Measurements from ENCODE around the gene CHPF2. TPM values are rescaled to one million over a fixed set of nuclear protein-coding genes. Genes with fewer than 3 reads are reported as not detected.

CHPF2 gene
- total RNA-seq, 1 donor from 2014 or later: 84.7 TPM

DNA sequence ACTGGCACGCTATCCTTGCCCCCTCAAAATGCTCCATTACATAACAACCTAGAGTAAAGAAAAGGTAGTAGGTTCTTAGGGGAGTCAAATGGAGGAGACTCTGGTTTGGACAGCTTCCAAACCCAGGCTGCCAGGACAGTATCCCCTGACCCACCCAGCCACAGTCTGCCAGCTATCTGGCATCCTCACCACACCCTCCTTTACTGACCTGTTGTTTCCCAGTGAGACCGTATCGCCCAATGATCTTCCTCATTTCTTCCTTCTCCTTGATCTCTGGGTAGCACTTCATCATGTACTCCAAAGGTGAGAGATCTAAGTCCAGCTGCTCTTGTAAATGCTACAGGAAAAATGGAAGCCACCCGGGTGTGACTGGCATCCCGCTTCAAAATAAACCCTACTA is 16.9 kb upstream of the CHPF2 start:
- Mint-ChIP-seq H3K27me3 (ENCODE audit: low read depth, unreplicated experiment) (no peaks in the 10 kb centered on the region), H3K36me3 (ENCODE audit: low read depth, unreplicated experiment) (peaks cover 32% of the 10 kb centered on the region), H3K4me3 (ENCODE audit: unreplicated experiment) (no peak overlapping the region), H3K4me1 (ENCODE audit: low read depth, unreplicated experiment) (no peaks in the 10 kb centered on the region), H3K9me3 (ENCODE audit: unreplicated experiment) (peaks cover 2% of the 10 kb centered on the region), H3K27ac (ENCODE audit: unreplicated experiment) (no peak overlapping the region)
- H3K36me3 ChIP-seq (ENCODE audit: insufficient read depth, low read length): peaks cover 52% of the 10 kb centered on the region
- no peak overlapping the region for H3K4me3 ChIP-seq (ENCODE audit: insufficient read depth, low read depth, low read length)
- H3K27me3 ChIP-seq (ENCODE audit: insufficient read depth, low read length): no peaks in the 10 kb centered on the region
- no peak for FAIRE-seq
- no peak for TF ChIP-seq EZH2 (IDR thresholded peaks at IDR 0.05; ENCODE audit: insufficient read depth, low read length)
- TF ChIP-seq, protein P1, sequence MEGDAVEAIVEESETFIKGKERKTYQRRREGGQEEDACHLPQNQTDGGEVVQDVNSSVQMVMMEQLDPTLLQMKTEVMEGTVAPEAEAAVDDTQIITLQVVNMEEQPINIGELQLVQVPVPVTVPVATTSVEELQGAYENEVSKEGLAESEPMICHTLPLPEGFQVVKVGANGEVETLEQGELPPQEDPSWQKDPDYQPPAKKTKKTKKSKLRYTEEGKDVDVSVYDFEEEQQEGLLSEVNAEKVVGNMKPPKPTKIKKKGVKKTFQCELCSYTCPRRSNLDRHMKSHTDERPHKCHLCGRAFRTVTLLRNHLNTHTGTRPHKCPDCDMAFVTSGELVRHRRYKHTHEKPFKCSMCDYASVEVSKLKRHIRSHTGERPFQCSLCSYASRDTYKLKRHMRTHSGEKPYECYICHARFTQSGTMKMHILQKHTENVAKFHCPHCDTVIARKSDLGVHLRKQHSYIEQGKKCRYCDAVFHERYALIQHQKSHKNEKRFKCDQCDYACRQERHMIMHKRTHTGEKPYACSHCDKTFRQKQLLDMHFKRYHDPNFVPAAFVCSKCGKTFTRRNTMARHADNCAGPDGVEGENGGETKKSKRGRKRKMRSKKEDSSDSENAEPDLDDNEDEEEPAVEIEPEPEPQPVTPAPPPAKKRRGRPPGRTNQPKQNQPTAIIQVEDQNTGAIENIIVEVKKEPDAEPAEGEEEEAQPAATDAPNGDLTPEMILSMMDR (IDR thresholded peaks at IDR 0.05; ENCODE audit: insufficient read depth, low read depth, low read length): no peak
- H2AFZ ChIP-seq (ENCODE audit: low read depth, low read length): no peak overlapping the region
- H3K79me2 ChIP-seq (ENCODE audit: insufficient read depth, low read length): no peaks in the 10 kb centered on the region
- no peak for DNase-seq (ENCODE audit: low read depth)
- H4K20me1 ChIP-seq (ENCODE audit: insufficient read depth, low read length): peaks cover 13% of the 10 kb centered on the region
- no peaks in the 10 kb centered on the region for H3K4me1 ChIP-seq (ENCODE audit: insufficient read depth, low read length)
- no peak overlapping the region for H3K27ac ChIP-seq (ENCODE audit: low read depth, low read length)
- H3K9me3 ChIP-seq (ENCODE audit: insufficient read depth, low read depth, low read length): no peaks in the 10 kb centered on the region
- H3K4me2 ChIP-seq (ENCODE audit: low read length): no peak overlapping the region
- H3K9ac ChIP-seq (ENCODE audit: low read length): no peak overlapping the region

DNA sequence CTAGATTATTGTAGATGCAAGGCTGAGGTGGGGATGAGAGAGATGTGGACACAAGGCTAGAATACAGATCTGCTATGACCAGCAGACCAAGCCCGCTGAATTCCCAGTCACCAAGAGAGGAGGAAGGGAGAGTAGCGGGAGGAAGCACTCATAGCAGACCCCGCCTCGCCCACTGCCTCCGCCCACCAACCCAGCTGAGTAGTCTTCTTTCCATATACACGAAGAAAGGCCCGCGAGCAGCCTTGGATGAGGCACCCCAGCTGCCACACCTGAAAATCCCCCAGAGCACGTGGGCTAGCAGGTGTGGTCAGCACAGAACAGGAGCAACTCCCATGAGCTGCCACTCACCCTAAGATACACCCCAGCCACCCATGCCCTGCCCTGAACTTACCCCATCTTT is 14.1 kb upstream of the CHPF2 start:
- peaks cover 67% of the 10 kb centered on the region for H3K36me3 ChIP-seq (ENCODE audit: insufficient read depth, low read length)
- H3K36me3 Mint-ChIP-seq (ENCODE audit: low read depth, unreplicated experiment): peaks cover 25% of the 10 kb centered on the region

DNA sequence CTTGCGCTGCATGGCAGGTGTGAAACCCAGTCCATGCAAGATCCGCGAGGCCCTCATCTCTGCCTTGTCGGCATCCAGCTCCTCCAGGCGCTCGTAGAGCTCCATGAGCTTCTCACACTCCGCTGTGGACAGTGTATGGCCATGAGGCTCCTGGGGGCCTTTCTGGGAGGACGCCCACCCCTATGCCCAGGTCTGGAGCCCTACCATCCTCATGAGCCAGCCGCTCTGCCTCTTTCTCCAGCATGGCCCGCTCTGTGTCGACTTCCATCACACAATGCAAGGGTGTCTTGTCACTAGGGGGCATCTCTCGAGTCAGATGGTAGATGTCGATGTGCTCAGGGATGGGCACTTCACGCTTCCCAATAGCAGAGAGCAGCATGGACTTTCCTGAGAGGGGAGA is 8.6 kb upstream of the CHPF2 start:
- no peaks in the 10 kb centered on the region for H3K9me3 Mint-ChIP-seq (ENCODE audit: unreplicated experiment)
- peaks cover 10% of the 10 kb centered on the region for H3K4me1 Mint-ChIP-seq (ENCODE audit: low read depth, unreplicated experiment)
- Histone ChIP-seq H3K36me3 (ENCODE audit: insufficient read depth, low read length) (peaks cover 41% of the 10 kb centered on the region), H3K4me2 (ENCODE audit: low read length) (no peak overlapping the region), H3K4me1 (ENCODE audit: insufficient read depth, low read length) (peaks cover 14% of the 10 kb centered on the region), H3K27me3 (ENCODE audit: insufficient read depth, low read length) (no peaks in the 10 kb centered on the region), H2AFZ (ENCODE audit: low read depth, low read length) (no peak overlapping the region), H3K9ac (ENCODE audit: low read length) (no peak overlapping the region), H3K79me2 (ENCODE audit: insufficient read depth, low read length) (peaks cover 25% of the 10 kb centered on the region), H3K27ac (ENCODE audit: low read depth, low read length) (no peak overlapping the region), H3K4me3 (ENCODE audit: insufficient read depth, low read depth, low read length) (no peak overlapping the region), H4K20me1 (ENCODE audit: insufficient read depth, low read length) (peaks cover 23% of the 10 kb centered on the region), H3K9me3 (ENCODE audit: insufficient read depth, low read depth, low read length) (no peaks in the 10 kb centered on the region)
- H3K27ac Mint-ChIP-seq (ENCODE audit: unreplicated experiment): no peak overlapping the region
- FAIRE-seq: no peak
- peaks cover 11% of the 10 kb centered on the region for H3K36me3 Mint-ChIP-seq (ENCODE audit: low read depth, unreplicated experiment)
- no peaks in the 10 kb centered on the region for H3K27me3 Mint-ChIP-seq (ENCODE audit: low read depth, unreplicated experiment)
- no peak for DNase-seq (ENCODE audit: low read depth)
- TF ChIP-seq, protein P1 (IDR thresholded peaks at IDR 0.05; ENCODE audit: insufficient read depth, low read depth, low read length): no peak
- no peak for TF ChIP-seq EZH2 (IDR thresholded peaks at IDR 0.05; ENCODE audit: insufficient read depth, low read length)
- no peak overlapping the region for H3K4me3 Mint-ChIP-seq (ENCODE audit: unreplicated experiment)

More for the DNA sequence above, 14.1 kb upstream of the CHPF2 start:
- Histone ChIP-seq H3K79me2 (ENCODE audit: insufficient read depth, low read length) (no peaks in the 10 kb centered on the region), H2AFZ (ENCODE audit: low read depth, low read length) (no peak overlapping the region), H4K20me1 (ENCODE audit: insufficient read depth, low read length) (peaks cover 7% of the 10 kb centered on the region), H3K4me1 (ENCODE audit: insufficient read depth, low read length) (no peaks in the 10 kb centered on the region), H3K9me3 (ENCODE audit: insufficient read depth, low read depth, low read length) (no peaks in the 10 kb centered on the region), H3K9ac (ENCODE audit: low read length) (no peak overlapping the region), H3K4me2 (ENCODE audit: low read length) (no peak overlapping the region), H3K27ac (ENCODE audit: low read depth, low read length) (no peak overlapping the region), H3K27me3 (ENCODE audit: insufficient read depth, low read length) (no peaks in the 10 kb centered on the region), H3K4me3 (ENCODE audit: insufficient read depth, low read depth, low read length) (no peak overlapping the region)
- TF ChIP-seq, protein P1 (IDR thresholded peaks at IDR 0.05; ENCODE audit: insufficient read depth, low read depth, low read length): no peak
- no peak for TF ChIP-seq EZH2 (IDR thresholded peaks at IDR 0.05; ENCODE audit: insufficient read depth, low read length)
- DNase-seq (ENCODE audit: low read depth) (no peak), FAIRE-seq (no peak)
- Mint-ChIP-seq H3K4me1 (ENCODE audit: low read depth, unreplicated experiment) (no peaks in the 10 kb centered on the region), H3K9me3 (ENCODE audit: unreplicated experiment) (peaks cover 2% of the 10 kb centered on the region), H3K27ac (ENCODE audit: unreplicated experiment) (no peak overlapping the region), H3K27me3 (ENCODE audit: low read depth, unreplicated experiment) (no peaks in the 10 kb centered on the region), H3K4me3 (ENCODE audit: unreplicated experiment) (no peak overlapping the region)
